T-helper 9 cell (primary cell): ENCODE measurements around the gene RASGRP3.
A peak's percentile ranks its signal among the peaks of the same experiment; 100 is the strongest.

Source experiments
- DNase-seq: peaks from one replicate; pipeline ENCODE4 v3.0.0-alpha.2; 2020

Gene RASGRP3

GRCh38 chr2:33586766-33587165 lies 110.3 kb downstream of the RASGRP3 start:
- no peak for DNase-seq

GRCh38 chr2:33588232-33588631 lies 111.8 kb downstream of the RASGRP3 start:
- no peak for DNase-seq

GRCh38 chr2:33589444-33589843 lies 113.0 kb downstream of the RASGRP3 start:
- DNase-seq: no peak

GRCh38 chr2:33595385-33595784 lies 118.9 kb downstream of the RASGRP3 start:
- no peak for DNase-seq

GRCh38 chr2:33597026-33597425 lies 120.6 kb downstream of the RASGRP3 start:
- no peak for DNase-seq

- peak; percentile 6 for DNase-seq
Measured at GRCh38 chr2:33598561-33599174, 122.2 kb downstream of the RASGRP3 start.

GRCh38 chr2:33599175-33599942 lies 122.9 kb downstream of the RASGRP3 start, which contains the start of gene FAM98A:
TSS of gene FAM98A (minus strand) at chr2:33599299. CDS start at chr2:33599221, 78 bp downstream.
- peak; percentile 98 for DNase-seq

GRCh38 chr2:33599943-33600192 lies 123.4 kb downstream of the RASGRP3 start:
- DNase-seq: no peak

- DNase-seq: no peak
Measured at GRCh38 chr2:33602201-33602830, 125.9 kb downstream of the RASGRP3 start.

- DNase-seq: no peak
Measured at GRCh38 chr2:33603416-33603815, 127.0 kb downstream of the RASGRP3 start.

GRCh38 chr2:33605056-33605455 lies 128.6 kb downstream of the RASGRP3 start:
- no peak for DNase-seq

- no peak for DNase-seq
Measured at GRCh38 chr2:33606100-33606499, 129.7 kb downstream of the RASGRP3 start.

- DNase-seq: no peak
Measured at GRCh38 chr2:33606622-33607021, 130.2 kb downstream of the RASGRP3 start.

GRCh38 chr2:33607251-33607721 lies 130.8 kb downstream of the RASGRP3 start:
- no peak for DNase-seq

GRCh38 chr2:33607905-33608304 lies 131.5 kb downstream of the RASGRP3 start:
- no peak for DNase-seq

- no peak for DNase-seq
Measured at GRCh38 chr2:33614190-33614589, 137.7 kb downstream of the RASGRP3 start.
